ENCODE measurements around the gene CWC15.
"Not testable (repeated sequence)": the region's sequence is repeated elsewhere in the genome, so short reads cannot be mapped to it uniquely, and the experiment has no call there.

The CWC15 gene

GRCh38 chr11:94973099-94973968, at the start of gene CWC15, which contains the start of gene KDM4D:
CWC15 (minus strand) TSS chr11:94973556; CDS start chr11:94972185, 1,371 bp downstream.
KDM4D (plus strand) TSS chr11:94973709; CDS start chr11:94997373, 23,664 bp downstream.
- DNase-seq (ENCODE audit: low read depth), result peak; percentile 92

GRCh38 chr11:95021468-95021867, 48.1 kb upstream of the CWC15 start:
- DNase-seq (ENCODE audit: low read depth), result not testable (repeated sequence)

GRCh38 chr11:95016139-95016538, 42.8 kb upstream of the CWC15 start:
- no peak for DNase-seq (ENCODE audit: low read depth)

GRCh38 chr11:95014184-95014821, 40.9 kb upstream of the CWC15 start:
- no peak for DNase-seq (ENCODE audit: low read depth)

GRCh38 chr11:95011376-95011775, 38.0 kb upstream of the CWC15 start:
- no peak for DNase-seq (ENCODE audit: low read depth)

- DNase-seq (ENCODE audit: low read depth), result no peak
Measured at GRCh38 chr11:95005642-95006041, 32.3 kb upstream of the CWC15 start.

- DNase-seq (ENCODE audit: low read depth), result no peak
Measured at GRCh38 chr11:95003716-95004115, 30.4 kb upstream of the CWC15 start.

- DNase-seq (ENCODE audit: low read depth), result no peak
Measured at GRCh38 chr11:94998285-94998684, 24.9 kb upstream of the CWC15 start.

- no peak for DNase-seq (ENCODE audit: low read depth)
Measured at GRCh38 chr11:94997437-94997836, 24.1 kb upstream of the CWC15 start.

- no peak for DNase-seq (ENCODE audit: low read depth)
Measured at GRCh38 chr11:94993400-94993943, 20.1 kb upstream of the CWC15 start.

- DNase-seq (ENCODE audit: low read depth), result no peak
Measured at GRCh38 chr11:94988748-94989147, 15.4 kb upstream of the CWC15 start.

- DNase-seq (ENCODE audit: low read depth), result no peak
Measured at GRCh38 chr11:94987378-94987777, 14.0 kb upstream of the CWC15 start.

- DNase-seq (ENCODE audit: low read depth), result no peak
Measured at GRCh38 chr11:94975599-94975998, 2.2 kb upstream of the CWC15 start.

GRCh38 chr11:94974178-94974577, 822 bp upstream of the CWC15 start:
- no peak for DNase-seq (ENCODE audit: low read depth)

GRCh38 chr11:94972700-94973098, 657 bp downstream of the CWC15 start:
- no peak for DNase-seq (ENCODE audit: low read depth)

- DNase-seq (ENCODE audit: low read depth), result no peak
Measured at GRCh38 chr11:94968334-94968958, 4.9 kb downstream of the CWC15 start.

- no peak for DNase-seq (ENCODE audit: low read depth)
Measured at GRCh38 chr11:94964934-94965333, 8.4 kb downstream of the CWC15 start.

GRCh38 chr11:94961255-94961654, 12.1 kb downstream of the CWC15 start:
- no peak for DNase-seq (ENCODE audit: low read depth)

GRCh38 chr11:94960488-94960887, 12.9 kb downstream of the CWC15 start:
- DNase-seq (ENCODE audit: low read depth), result no peak

- no peak for DNase-seq (ENCODE audit: low read depth)
Measured at GRCh38 chr11:94959179-94959578, 14.2 kb downstream of the CWC15 start.

GRCh38 chr11:94958121-94958696, 15.1 kb downstream of the CWC15 start:
- no peak for DNase-seq (ENCODE audit: low read depth)

GRCh38 chr11:94956963-94957362, 16.4 kb downstream of the CWC15 start:
- no peak for DNase-seq (ENCODE audit: low read depth)

Measured in stimulated activated CD8-positive, alpha-beta memory T cell treated with anti-CD3 and anti-CD28 coated beads, Interleukin-15, amount 100 ng/mL, for 1 hour (primary cell).